ENCODE data around the gene FHIP1A.

- no peak for TF ChIP-seq CTCF (IDR thresholded peaks at IDR 0.05)
- no peak for TF ChIP-seq POLR2A (IDR thresholded peaks at IDR 0.05)
These were observed 37.2 kb downstream of the FHIP1A start for GRCh38 chr4:151446208-151446607.
